Activated naive CD8-positive, alpha-beta T cell (primary cell): ENCODE data around the gene CLMP.
"Not testable (repeated sequence)": the region's sequence is repeated elsewhere in the genome, so short reads cannot be mapped to it uniquely, and the experiment has no call there.

Experiments
- H3K27ac Mint-ChIP-seq: one replicate; pipeline ENCODE4 v1.8.0; 2021; ENCODE audit warnings: mixed read lengths
- H3K27me3 Mint-ChIP-seq: one replicate; pipeline ENCODE4 v1.8.0; 2021; ENCODE audit warnings: mixed read lengths
- H3K36me3 Mint-ChIP-seq: one replicate; pipeline ENCODE4 v1.8.0; 2021; ENCODE audit warnings: mixed read lengths
- H3K4me1 Mint-ChIP-seq: one replicate; pipeline ENCODE4 v1.8.0; 2021; ENCODE audit warnings: low read depth, mixed read lengths
- H3K4me3 Mint-ChIP-seq: one replicate; pipeline ENCODE4 v1.8.0; 2021; ENCODE audit warnings: mild to moderate bottlenecking, mixed read lengths
- H3K9me3 Mint-ChIP-seq: one replicate; pipeline ENCODE4 v1.8.0; 2021; ENCODE audit warnings: low read depth, mixed read lengths

CLMP gene

GRCh38 chr11:123173856-123174186, 21.2 kb downstream of the CLMP start:
- no peaks in the 10 kb centered on the region for H3K9me3 Mint-ChIP-seq
- H3K4me3 Mint-ChIP-seq: no peak overlapping the region
- peaks cover 2% of the 10 kb centered on the region for H3K27me3 Mint-ChIP-seq
- H3K36me3 Mint-ChIP-seq: no peaks in the 10 kb centered on the region
- no peak overlapping the region for H3K27ac Mint-ChIP-seq
- H3K4me1 Mint-ChIP-seq: no peaks in the 10 kb centered on the region

- no peaks in the 10 kb centered on the region for H3K9me3 Mint-ChIP-seq
- H3K4me3 Mint-ChIP-seq: no peak overlapping the region
- peaks cover under 1% of the 10 kb centered on the region for H3K27me3 Mint-ChIP-seq
- no peaks in the 10 kb centered on the region for H3K36me3 Mint-ChIP-seq
- no peaks in the 10 kb centered on the region for H3K4me1 Mint-ChIP-seq
- no peak overlapping the region for H3K27ac Mint-ChIP-seq
Measured at GRCh38 chr11:123173040-123173855, 21.8 kb downstream of the CLMP start.

GRCh38 chr11:123170929-123171328, 24.1 kb downstream of the CLMP start:
- Mint-ChIP-seq H3K9me3 (no peaks in the 10 kb centered on the region), H3K4me1 (no peaks in the 10 kb centered on the region), H3K27ac (no peak overlapping the region), H3K27me3 (no peaks in the 10 kb centered on the region), H3K4me3 (no peak overlapping the region), H3K36me3 (no peaks in the 10 kb centered on the region)

- H3K4me1 Mint-ChIP-seq: no peaks in the 10 kb centered on the region
- H3K9me3 Mint-ChIP-seq: no peaks in the 10 kb centered on the region
- no peaks in the 10 kb centered on the region for H3K36me3 Mint-ChIP-seq
- H3K4me3 Mint-ChIP-seq: no peak overlapping the region
- no peaks in the 10 kb centered on the region for H3K27me3 Mint-ChIP-seq
- no peak overlapping the region for H3K27ac Mint-ChIP-seq
Measured at GRCh38 chr11:123169821-123170220, 25.2 kb downstream of the CLMP start.

GRCh38 chr11:123168955-123169484, 26.0 kb downstream of the CLMP start:
- H3K27me3 Mint-ChIP-seq: no peaks in the 10 kb centered on the region
- H3K4me3 Mint-ChIP-seq: no peak overlapping the region
- H3K36me3 Mint-ChIP-seq: no peaks in the 10 kb centered on the region
- no peak overlapping the region for H3K27ac Mint-ChIP-seq
- no peaks in the 10 kb centered on the region for H3K4me1 Mint-ChIP-seq
- H3K9me3 Mint-ChIP-seq: no peaks in the 10 kb centered on the region

GRCh38 chr11:123168241-123168640, 26.8 kb downstream of the CLMP start:
- Mint-ChIP-seq H3K4me3 (no peak overlapping the region), H3K36me3 (no peaks in the 10 kb centered on the region), H3K27ac (no peak overlapping the region), H3K27me3 (no peaks in the 10 kb centered on the region), H3K9me3 (no peaks in the 10 kb centered on the region), H3K4me1 (no peaks in the 10 kb centered on the region)

- H3K9me3 Mint-ChIP-seq: no peaks in the 10 kb centered on the region
- H3K36me3 Mint-ChIP-seq: no peaks in the 10 kb centered on the region
- H3K4me3 Mint-ChIP-seq: no peak overlapping the region
- H3K27me3 Mint-ChIP-seq: no peaks in the 10 kb centered on the region
- H3K4me1 Mint-ChIP-seq: no peaks in the 10 kb centered on the region
- H3K27ac Mint-ChIP-seq: no peak overlapping the region
Measured at GRCh38 chr11:123166071-123166559, 28.9 kb downstream of the CLMP start.

- no peaks in the 10 kb centered on the region for H3K36me3 Mint-ChIP-seq
- no peaks in the 10 kb centered on the region for H3K9me3 Mint-ChIP-seq
- H3K27me3 Mint-ChIP-seq: no peaks in the 10 kb centered on the region
- H3K4me3 Mint-ChIP-seq: no peak overlapping the region
- no peak overlapping the region for H3K27ac Mint-ChIP-seq
- peaks cover under 1% of the 10 kb centered on the region for H3K4me1 Mint-ChIP-seq
Measured at GRCh38 chr11:123164732-123165450, 30.2 kb downstream of the CLMP start.

- no peaks in the 10 kb centered on the region for H3K9me3 Mint-ChIP-seq
- H3K27me3 Mint-ChIP-seq: no peaks in the 10 kb centered on the region
- H3K4me3 Mint-ChIP-seq: no peak overlapping the region
- H3K36me3 Mint-ChIP-seq: no peaks in the 10 kb centered on the region
- H3K27ac Mint-ChIP-seq: no peak overlapping the region
- peaks cover 13% of the 10 kb centered on the region for H3K4me1 Mint-ChIP-seq
Measured at GRCh38 chr11:123163621-123164020, 31.4 kb downstream of the CLMP start.

GRCh38 chr11:123161376-123162030, 33.5 kb downstream of the CLMP start:
- peaks cover 15% of the 10 kb centered on the region for H3K4me1 Mint-ChIP-seq
- no peak overlapping the region for H3K4me3 Mint-ChIP-seq

GRCh38 chr11:123159183-123159857, 35.7 kb downstream of the CLMP start:
- Mint-ChIP-seq H3K9me3 (no peaks in the 10 kb centered on the region), H3K27me3 (no peaks in the 10 kb centered on the region), H3K36me3 (no peaks in the 10 kb centered on the region), H3K4me1 (peaks cover 15% of the 10 kb centered on the region), H3K4me3 (no peak overlapping the region), H3K27ac (peak overlapping the region; percentile 69)

More at GRCh38 chr11:123161376-123162030, 33.5 kb downstream of the CLMP start:
- Mint-ChIP-seq H3K9me3 (no peaks in the 10 kb centered on the region), H3K27me3 (no peaks in the 10 kb centered on the region), H3K27ac (no peak overlapping the region), H3K36me3 (no peaks in the 10 kb centered on the region)

- Mint-ChIP-seq H3K27me3 (peaks cover 3% of the 10 kb centered on the region), H3K4me3 (no peak overlapping the region), H3K36me3 (no peaks in the 10 kb centered on the region), H3K27ac (no peak overlapping the region), H3K9me3 (no peaks in the 10 kb centered on the region), H3K4me1 (peaks cover 15% of the 10 kb centered on the region)
Measured at GRCh38 chr11:123158033-123159003, 36.7 kb downstream of the CLMP start.

- H3K4me1 Mint-ChIP-seq: no peaks in the 10 kb centered on the region
- H3K36me3 Mint-ChIP-seq: no peaks in the 10 kb centered on the region
- no peak overlapping the region for H3K27ac Mint-ChIP-seq
- H3K27me3 Mint-ChIP-seq: peaks cover 4% of the 10 kb centered on the region
- no peak overlapping the region for H3K4me3 Mint-ChIP-seq
- H3K9me3 Mint-ChIP-seq: no peaks in the 10 kb centered on the region
Measured at GRCh38 chr11:123152951-123153350, 42.1 kb downstream of the CLMP start.

GRCh38 chr11:123152346-123152745, 42.7 kb downstream of the CLMP start:
- not testable (repeated sequence) for H3K27ac Mint-ChIP-seq, H3K4me1 Mint-ChIP-seq, H3K36me3 Mint-ChIP-seq, H3K27me3 Mint-ChIP-seq, H3K9me3 Mint-ChIP-seq, H3K4me3 Mint-ChIP-seq
